Measurements from ENCODE around the gene ATP1A4. TPM values are rescaled to one million over a fixed set of nuclear protein-coding genes. Genes with fewer than 3 reads are reported as not detected.
A peak's percentile ranks its signal among the peaks of the same experiment; 100 is the strongest.
"Not testable (repeated sequence)": the region's sequence is repeated elsewhere in the genome, so short reads cannot be mapped to it uniquely, and the experiment has no call there.

The ATP1A4 gene
- total RNA-seq, 1 donor from 2014 or later = not detected

DNA sequence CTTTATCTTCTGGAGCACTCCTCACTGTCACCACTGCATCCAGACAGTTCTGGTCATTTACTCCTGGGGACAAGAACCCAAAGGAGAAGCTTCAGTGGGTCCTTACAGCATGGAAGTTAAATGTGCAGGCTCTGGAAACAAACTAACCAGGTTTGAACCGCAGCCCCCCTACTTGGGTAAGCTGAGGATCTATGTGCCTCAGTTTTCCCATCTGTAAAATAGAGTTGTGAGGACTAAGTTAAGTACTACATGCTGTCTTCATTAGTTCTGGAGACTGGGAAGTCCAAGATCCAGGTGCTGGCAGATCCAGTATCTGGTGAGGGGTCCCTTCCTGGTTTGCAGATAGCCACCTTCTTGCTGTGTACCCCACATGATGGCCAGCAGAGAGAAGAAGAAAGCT is 43.9 kb upstream of the ATP1A4 start:
- Mint-ChIP-seq H3K9me3 (ENCODE audit: low read depth) (no peaks in the 10 kb centered on the region), H3K27me3 (peaks cover 29% of the 10 kb centered on the region), H3K36me3 (ENCODE audit: insufficient read depth) (no peaks in the 10 kb centered on the region), H3K4me3 (ENCODE audit: low read depth) (no peak overlapping the region), H3K27ac (no peak overlapping the region), H3K4me1 (ENCODE audit: low read depth) (peaks cover 9% of the 10 kb centered on the region)
- TF ChIP-seq, protein P1, sequence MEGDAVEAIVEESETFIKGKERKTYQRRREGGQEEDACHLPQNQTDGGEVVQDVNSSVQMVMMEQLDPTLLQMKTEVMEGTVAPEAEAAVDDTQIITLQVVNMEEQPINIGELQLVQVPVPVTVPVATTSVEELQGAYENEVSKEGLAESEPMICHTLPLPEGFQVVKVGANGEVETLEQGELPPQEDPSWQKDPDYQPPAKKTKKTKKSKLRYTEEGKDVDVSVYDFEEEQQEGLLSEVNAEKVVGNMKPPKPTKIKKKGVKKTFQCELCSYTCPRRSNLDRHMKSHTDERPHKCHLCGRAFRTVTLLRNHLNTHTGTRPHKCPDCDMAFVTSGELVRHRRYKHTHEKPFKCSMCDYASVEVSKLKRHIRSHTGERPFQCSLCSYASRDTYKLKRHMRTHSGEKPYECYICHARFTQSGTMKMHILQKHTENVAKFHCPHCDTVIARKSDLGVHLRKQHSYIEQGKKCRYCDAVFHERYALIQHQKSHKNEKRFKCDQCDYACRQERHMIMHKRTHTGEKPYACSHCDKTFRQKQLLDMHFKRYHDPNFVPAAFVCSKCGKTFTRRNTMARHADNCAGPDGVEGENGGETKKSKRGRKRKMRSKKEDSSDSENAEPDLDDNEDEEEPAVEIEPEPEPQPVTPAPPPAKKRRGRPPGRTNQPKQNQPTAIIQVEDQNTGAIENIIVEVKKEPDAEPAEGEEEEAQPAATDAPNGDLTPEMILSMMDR (IDR thresholded peaks at IDR 0.05; ENCODE audit: unreplicated experiment) = no peak
- no peak for DNase-seq (ENCODE audit: low spot score, unreplicated experiment)

DNA sequence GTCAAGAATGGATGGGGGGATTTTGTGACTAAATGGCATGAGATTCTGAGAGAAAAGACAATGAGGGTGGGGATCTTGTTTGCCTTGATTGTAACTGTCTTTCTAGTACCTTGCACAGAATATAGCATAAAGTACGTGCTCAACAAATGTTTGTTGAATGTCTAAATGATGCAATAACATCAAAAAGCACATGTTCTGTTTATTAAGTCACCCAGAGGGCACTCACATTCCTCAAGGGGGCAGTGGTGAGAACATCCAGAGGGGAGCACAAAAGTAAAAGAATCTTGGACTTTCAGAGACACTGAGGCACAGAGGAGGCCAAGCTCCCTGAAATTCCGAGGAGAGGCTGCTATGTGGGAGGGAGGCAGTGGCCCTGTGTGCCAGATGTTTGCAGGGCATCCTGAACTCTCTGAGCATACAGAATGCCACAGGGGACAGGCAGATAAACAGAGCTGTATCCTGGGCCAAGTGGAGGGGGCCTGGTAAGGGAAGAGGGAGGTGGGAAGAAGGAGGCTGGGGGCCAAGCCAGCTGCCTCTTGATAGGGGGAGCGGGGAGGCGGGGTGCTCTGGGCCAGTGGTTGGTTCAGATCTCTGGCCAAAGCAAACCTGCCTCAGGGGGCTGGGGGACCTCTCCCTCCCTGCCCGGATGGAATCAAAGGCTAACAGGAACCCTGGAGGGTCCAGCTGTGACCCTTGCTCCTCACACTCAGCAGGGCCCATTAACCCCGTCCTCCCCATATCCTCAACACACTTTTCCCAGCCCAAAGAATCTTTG is 42.3 kb upstream of the ATP1A4 start:
- DNase-seq (ENCODE audit: low spot score, unreplicated experiment) = no peak
- Mint-ChIP-seq H3K9me3 (ENCODE audit: low read depth) (no peaks in the 10 kb centered on the region), H3K27ac (no peak overlapping the region), H3K36me3 (ENCODE audit: insufficient read depth) (no peaks in the 10 kb centered on the region), H3K4me3 (ENCODE audit: low read depth) (no peak overlapping the region), H3K27me3 (peaks cover 37% of the 10 kb centered on the region), H3K4me1 (ENCODE audit: low read depth) (peaks cover 9% of the 10 kb centered on the region)
- TF ChIP-seq, protein P1 (IDR thresholded peaks at IDR 0.05; ENCODE audit: unreplicated experiment) = peak; percentile 48

DNA sequence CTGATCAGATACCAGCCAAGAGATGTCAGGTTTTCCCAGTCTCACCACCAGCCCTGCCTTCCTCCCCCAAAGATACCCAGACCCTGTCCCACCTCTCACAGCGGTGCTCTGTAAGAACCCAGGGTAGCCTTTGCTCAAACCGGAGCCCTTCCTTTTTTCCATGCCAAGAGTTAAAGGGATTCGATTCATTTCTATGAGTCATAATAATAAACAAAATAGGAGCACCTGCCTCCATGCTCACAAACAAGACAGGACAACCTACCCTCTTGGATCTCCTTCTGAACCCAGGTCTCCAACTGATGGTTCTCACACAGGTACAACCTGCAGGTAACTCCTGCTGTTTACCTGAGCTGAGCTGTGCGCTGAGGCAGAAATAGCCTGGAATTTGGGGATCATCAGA is 41.7 kb upstream of the ATP1A4 start:
- Mint-ChIP-seq H3K36me3 (ENCODE audit: insufficient read depth) (no peaks in the 10 kb centered on the region), H3K27me3 (peaks cover 38% of the 10 kb centered on the region), H3K4me1 (ENCODE audit: low read depth) (peaks cover 9% of the 10 kb centered on the region), H3K27ac (no peak overlapping the region), H3K4me3 (ENCODE audit: low read depth) (no peak overlapping the region), H3K9me3 (ENCODE audit: low read depth) (no peaks in the 10 kb centered on the region)
- TF ChIP-seq, protein P1 (IDR thresholded peaks at IDR 0.05; ENCODE audit: unreplicated experiment) = no peak
- DNase-seq (ENCODE audit: low spot score, unreplicated experiment) = no peak

DNA sequence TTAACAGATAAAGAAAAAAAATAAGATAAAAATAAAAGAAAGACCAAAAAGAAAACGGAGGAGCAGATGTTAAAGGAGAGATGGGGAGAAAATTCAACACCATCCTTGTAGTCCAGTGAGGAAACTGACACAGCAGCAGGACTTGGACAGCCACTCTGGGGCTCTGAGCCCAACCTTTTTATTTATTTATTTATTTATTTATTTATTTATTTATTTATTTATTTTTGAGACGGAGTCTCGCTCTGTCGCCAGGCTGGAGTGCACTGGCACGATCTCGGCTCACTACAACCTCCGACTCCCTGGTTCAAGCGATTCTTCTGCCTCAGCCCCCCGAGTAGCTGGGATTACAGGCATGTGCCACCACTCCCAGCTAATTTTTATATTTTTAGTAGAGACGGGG is 39.9 kb upstream of the ATP1A4 start:
- H3K36me3 Mint-ChIP-seq (ENCODE audit: insufficient read depth); H3K27ac Mint-ChIP-seq; H3K4me3 Mint-ChIP-seq (ENCODE audit: low read depth); DNase-seq (ENCODE audit: low spot score, unreplicated experiment); H3K9me3 Mint-ChIP-seq (ENCODE audit: low read depth); H3K4me1 Mint-ChIP-seq (ENCODE audit: low read depth): not testable (repeated sequence)
- peaks cover 40% of the 10 kb centered on the region for H3K27me3 Mint-ChIP-seq

DNA sequence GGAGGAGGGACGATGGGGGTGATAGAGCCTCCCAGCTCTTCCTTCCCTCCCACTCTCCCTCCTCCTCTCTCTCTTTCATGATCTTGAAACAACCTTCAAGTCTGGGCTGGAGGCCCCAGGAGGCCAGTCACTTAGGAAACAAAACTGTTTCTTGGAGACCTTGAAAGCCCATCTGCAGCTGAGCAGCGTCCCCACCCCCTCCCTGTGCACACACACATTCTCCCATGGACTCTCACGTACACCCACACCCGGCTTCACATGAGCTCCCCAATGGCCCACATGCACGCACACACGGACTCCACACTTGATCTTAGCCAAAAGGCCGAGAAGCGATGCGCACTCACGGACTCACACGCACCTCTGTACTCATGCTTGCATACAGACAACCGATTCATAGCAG is 39.0 kb upstream of the ATP1A4 start:
- H3K4me3 Mint-ChIP-seq (ENCODE audit: low read depth) = no peak overlapping the region
- peaks cover 43% of the 10 kb centered on the region for H3K27me3 Mint-ChIP-seq
- DNase-seq (ENCODE audit: low spot score, unreplicated experiment) = no peak
- no peak overlapping the region for H3K27ac Mint-ChIP-seq
- TF ChIP-seq, protein P1 (IDR thresholded peaks at IDR 0.05; ENCODE audit: unreplicated experiment) = no peak
- peaks cover 9% of the 10 kb centered on the region for H3K4me1 Mint-ChIP-seq (ENCODE audit: low read depth)
- no peaks in the 10 kb centered on the region for H3K9me3 Mint-ChIP-seq (ENCODE audit: low read depth)
- H3K36me3 Mint-ChIP-seq (ENCODE audit: insufficient read depth) = no peaks in the 10 kb centered on the region

DNA sequence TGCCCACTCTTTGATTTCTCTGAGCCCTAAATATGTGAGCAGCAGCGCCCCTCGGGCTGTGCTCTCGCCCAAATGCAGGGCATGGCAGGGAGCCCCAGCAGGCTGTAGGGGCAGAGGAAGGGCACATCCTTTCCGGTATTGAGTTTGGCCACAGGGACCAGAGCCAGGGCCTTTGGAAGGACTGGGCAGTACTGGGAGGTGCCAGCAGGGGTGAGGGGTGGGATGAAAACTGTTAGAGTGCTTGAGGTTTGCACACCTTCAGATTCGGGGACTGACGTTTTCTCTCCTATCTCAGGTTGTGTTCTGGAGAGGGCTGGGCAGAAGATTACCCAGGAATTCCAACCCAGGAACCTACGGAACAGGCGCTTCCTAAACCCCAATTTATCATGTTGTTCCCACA is 38.0 kb upstream of the ATP1A4 start:
- TF ChIP-seq, protein P1 (IDR thresholded peaks at IDR 0.05; ENCODE audit: unreplicated experiment) = peak; percentile 24
- Mint-ChIP-seq H3K9me3 (ENCODE audit: low read depth) (no peaks in the 10 kb centered on the region), H3K36me3 (ENCODE audit: insufficient read depth) (no peaks in the 10 kb centered on the region), H3K4me1 (ENCODE audit: low read depth) (peaks cover 11% of the 10 kb centered on the region), H3K27ac (no peak overlapping the region), H3K4me3 (ENCODE audit: low read depth) (no peak overlapping the region), H3K27me3 (peaks cover 48% of the 10 kb centered on the region)
- DNase-seq (ENCODE audit: low spot score, unreplicated experiment) = no peak

Measured in progenitor cell of endocrine pancreas (in vitro differentiated cells).